GF-D8 (cell line): ENCODE results near the gene ADGRL3.

Experiments
- DNase-seq: peaks from one replicate; lab custom pipeline; 2025; lab: John Stamatoyannopoulos, UW

The ADGRL3 gene

GRCh38 chr4:61200187-61200915 is at the start of gene ADGRL3:
ADGRL3 (plus strand) TSS chr4:61200326.
- DNase-seq, result no peak

GRCh38 chr4:61152433-61152832 is 47.7 kb upstream of the ADGRL3 start:
- DNase-seq, result no peak

- DNase-seq, result no peak
Measured at GRCh38 chr4:61160478-61160877, 39.6 kb upstream of the ADGRL3 start.

GRCh38 chr4:61162116-61162515 is 38.0 kb upstream of the ADGRL3 start:
- DNase-seq, result no peak

GRCh38 chr4:61173799-61174198 is 26.3 kb upstream of the ADGRL3 start:
- DNase-seq, result no peak

GRCh38 chr4:61175495-61175894 is 24.6 kb upstream of the ADGRL3 start:
- DNase-seq, result no peak

- DNase-seq, result no peak
Measured at GRCh38 chr4:61177367-61177766, 22.8 kb upstream of the ADGRL3 start.

- no peak for DNase-seq
Measured at GRCh38 chr4:61180405-61180804, 19.7 kb upstream of the ADGRL3 start.

GRCh38 chr4:61182915-61183314 is 17.2 kb upstream of the ADGRL3 start:
- DNase-seq, result no peak

GRCh38 chr4:61185288-61185687 is 14.8 kb upstream of the ADGRL3 start:
- DNase-seq, result no peak

- no peak for DNase-seq
Measured at GRCh38 chr4:61192392-61192791, 7.7 kb upstream of the ADGRL3 start.

GRCh38 chr4:61193863-61194262 is 6.3 kb upstream of the ADGRL3 start:
- DNase-seq, result no peak

- no peak for DNase-seq
Measured at GRCh38 chr4:61194571-61194970, 5.6 kb upstream of the ADGRL3 start.

GRCh38 chr4:61195101-61195500 is 5.0 kb upstream of the ADGRL3 start:
- DNase-seq, result no peak

GRCh38 chr4:61198686-61199085 is 1.4 kb upstream of the ADGRL3 start:
- no peak for DNase-seq

- no peak for DNase-seq
Measured at GRCh38 chr4:61199873-61200186, 296 bp upstream of the ADGRL3 start.

GRCh38 chr4:61200916-61201526 is 895 bp downstream of the ADGRL3 start:
- no peak for DNase-seq

GRCh38 chr4:61201561-61201960 is 1.4 kb downstream of the ADGRL3 start:
- DNase-seq, result no peak

GRCh38 chr4:61201961-61202637 is 2.0 kb downstream of the ADGRL3 start:
- no peak for DNase-seq

- DNase-seq, result no peak
Measured at GRCh38 chr4:61202638-61203435, 2.7 kb downstream of the ADGRL3 start.

GRCh38 chr4:61203436-61203790 is 3.3 kb downstream of the ADGRL3 start:
- DNase-seq, result no peak

GRCh38 chr4:61204353-61205060 is 4.4 kb downstream of the ADGRL3 start:
- DNase-seq, result no peak
